ENCODE data around the gene KCTD5.
"Not testable (repeated sequence)": the region's sequence is repeated elsewhere in the genome, so short reads cannot be mapped to it uniquely, and the experiment has no call there.

Gene KCTD5

DNA sequence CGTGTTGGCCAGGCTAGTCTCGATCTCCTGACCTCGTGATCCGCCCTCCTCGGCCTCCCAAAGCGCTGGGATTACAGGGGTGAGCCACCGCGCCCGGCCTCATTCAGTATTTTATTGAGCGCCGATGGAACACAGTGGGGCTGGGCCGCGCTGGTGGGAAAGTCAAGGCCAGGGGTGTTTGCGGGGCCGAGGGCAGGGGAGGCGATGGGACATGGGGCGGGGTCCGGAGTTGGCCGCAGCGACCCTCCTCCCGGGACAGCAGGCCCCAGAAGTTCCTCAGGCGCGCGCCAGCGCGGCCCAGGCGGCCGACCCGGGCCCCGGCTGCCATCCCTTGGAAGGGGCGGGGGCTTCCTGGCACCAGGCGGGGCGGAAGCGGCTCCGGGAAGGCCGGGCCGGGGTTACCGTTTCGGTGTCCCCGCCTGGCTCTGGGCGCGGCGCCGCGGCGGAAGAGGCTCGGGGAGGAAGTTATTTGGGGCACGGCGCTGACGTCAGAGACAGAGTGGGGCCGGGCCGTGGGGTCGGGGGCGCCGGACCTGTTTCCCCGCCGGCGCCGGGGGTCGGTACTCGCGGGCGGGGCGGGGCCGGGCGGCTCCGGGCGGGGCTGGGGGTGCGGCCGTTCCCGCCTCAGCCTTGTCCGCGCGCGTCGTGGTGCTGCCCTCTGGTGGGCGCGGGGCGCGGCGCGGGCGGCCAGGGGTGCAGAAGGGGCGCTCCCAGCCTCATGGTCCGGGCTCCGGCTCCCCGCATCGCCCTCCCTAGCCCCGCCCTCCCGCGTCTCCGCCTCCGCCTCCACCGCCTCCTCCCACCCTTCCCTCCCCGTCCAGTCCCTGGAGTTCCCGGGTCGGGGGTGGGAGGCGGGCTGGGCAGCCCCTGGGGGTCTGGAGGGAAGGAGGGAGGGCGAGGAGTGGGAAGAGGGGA is 38.7 kb downstream of the KCTD5 start:
- Histone ChIP-seq H4K20me1 (ENCODE audit: low read depth, low read length) (no peaks in the 10 kb centered on the region), H3K27ac (ENCODE audit: low read depth, low read length) (no peak overlapping the region), H3K9me3 (ENCODE audit: insufficient read depth, low read length) (no peaks in the 10 kb centered on the region), H2AFZ (ENCODE audit: low read depth, low read length, severe bottlenecking) (peak overlapping the region; percentile 96), H3K4me2 (ENCODE audit: low read depth, low read length, poor library complexity, severe bottlenecking) (peak overlapping the region; percentile 84), H3K79me2 (ENCODE audit: insufficient read depth, low read length) (no peaks in the 10 kb centered on the region), H3F3A (ENCODE audit: insufficient read depth) (no peaks in the 10 kb centered on the region), H3K36me3 (ENCODE audit: low read length) (no peaks in the 10 kb centered on the region), H3K27me3 (ENCODE audit: low read length) (no peaks in the 10 kb centered on the region), H3K4me3 (ENCODE audit: insufficient read depth, low read length, poor library complexity, severe bottlenecking) (peak overlapping the region; percentile 57), H3K9me2 (replicated peaks; ENCODE audit: insufficient read depth, low read length) (no peaks in the 10 kb centered on the region), H3K9ac (ENCODE audit: low read length) (peak overlapping the region; percentile 63)
- no peak for TF ChIP-seq CTCF (IDR thresholded peaks at IDR 0.05; ENCODE audit: insufficient read depth, low read length, poor library complexity, severe bottlenecking)
- TF ChIP-seq EZH2phosphoT487 (conservative IDR thresholded peaks at IDR 0.05; ENCODE audit: low read length) = no peak

DNA sequence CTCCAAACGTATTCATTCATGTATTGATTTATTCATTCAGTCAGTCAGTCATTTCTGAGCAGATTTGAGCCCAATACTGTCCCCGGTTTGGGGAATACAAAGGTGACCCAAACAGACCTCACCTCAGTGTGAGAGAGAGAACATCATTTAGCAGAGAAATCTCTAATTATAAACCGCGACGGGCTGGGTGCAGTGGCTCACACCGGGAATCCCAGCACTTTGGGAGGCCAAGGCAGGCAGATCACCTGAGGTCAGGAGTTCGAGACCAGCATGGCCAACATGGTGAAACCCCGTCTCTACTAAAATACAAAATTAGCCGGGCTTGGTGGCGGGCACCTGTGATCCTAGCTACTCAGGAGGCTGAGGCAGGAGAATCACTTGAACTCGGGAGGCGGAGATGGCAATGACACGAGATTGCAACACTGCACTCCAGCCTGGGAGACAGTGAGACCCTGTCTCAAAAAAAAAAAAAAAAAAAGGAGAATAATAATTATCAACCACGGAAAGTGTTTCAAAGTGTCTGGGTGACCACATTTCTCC is 39.4 kb downstream of the KCTD5 start:
- H3K27ac ChIP-seq (ENCODE audit: low read depth, low read length); H3K9me2 ChIP-seq (replicated peaks; ENCODE audit: insufficient read depth, low read length); H3K9me3 ChIP-seq (ENCODE audit: insufficient read depth, low read length); H4K20me1 ChIP-seq (ENCODE audit: low read depth, low read length); H3K36me3 ChIP-seq (ENCODE audit: low read length); H3K79me2 ChIP-seq (ENCODE audit: insufficient read depth, low read length); H3F3A ChIP-seq (ENCODE audit: insufficient read depth); H3K27me3 ChIP-seq (ENCODE audit: low read length): not testable (repeated sequence)
- Histone ChIP-seq H3K4me3 (ENCODE audit: insufficient read depth, low read length, poor library complexity, severe bottlenecking) (peak overlapping the region; percentile 57), H3K4me2 (ENCODE audit: low read depth, low read length, poor library complexity, severe bottlenecking) (peak overlapping the region; percentile 84), H3K9ac (ENCODE audit: low read length) (peak overlapping the region; percentile 63), H2AFZ (ENCODE audit: low read depth, low read length, severe bottlenecking) (peak overlapping the region; percentile 96)

GRCh38 chr16:2724088-2724676 is 41.9 kb downstream of the KCTD5 start:
- H3K9me2 ChIP-seq (replicated peaks; ENCODE audit: insufficient read depth, low read length) = no peaks in the 10 kb centered on the region
- no peaks in the 10 kb centered on the region for H3K36me3 ChIP-seq (ENCODE audit: low read length)
- no peak overlapping the region for H3K4me2 ChIP-seq (ENCODE audit: low read depth, low read length, poor library complexity, severe bottlenecking)
- no peaks in the 10 kb centered on the region for H4K20me1 ChIP-seq (ENCODE audit: low read depth, low read length)
- H2AFZ ChIP-seq (ENCODE audit: low read depth, low read length, severe bottlenecking) = no peak overlapping the region
- TF ChIP-seq CTCF (IDR thresholded peaks at IDR 0.05; ENCODE audit: insufficient read depth, low read length, poor library complexity, severe bottlenecking) (no peak), EZH2phosphoT487 (conservative IDR thresholded peaks at IDR 0.05; ENCODE audit: low read length) (no peak)
- H3K27ac ChIP-seq (ENCODE audit: low read depth, low read length) = no peak overlapping the region
- no peaks in the 10 kb centered on the region for H3K9me3 ChIP-seq (ENCODE audit: insufficient read depth, low read length)
- no peaks in the 10 kb centered on the region for H3K27me3 ChIP-seq (ENCODE audit: low read length)
- no peaks in the 10 kb centered on the region for H3K79me2 ChIP-seq (ENCODE audit: insufficient read depth, low read length)
- H3F3A ChIP-seq (ENCODE audit: insufficient read depth) = no peaks in the 10 kb centered on the region
- no peak overlapping the region for H3K4me3 ChIP-seq (ENCODE audit: insufficient read depth, low read length, poor library complexity, severe bottlenecking)
- no peak overlapping the region for H3K9ac ChIP-seq (ENCODE audit: low read length)

Data from SU-DHL-6 (cell line).